MM.1S (cell line): ENCODE data around the gene B4GALT7.

Experiments used
- DNase-seq: peaks from one replicate; pipeline ENCODE4 v3.0.0-alpha.2; 2015
- H2AFZ ChIP-seq: fragments of 300-600 bp; sonication (generic); 2 replicates; pipeline ENCODE4 v1.6.0; 2016; ENCODE audit warnings: antibody characterized with exemption, low read length
- H3F3A ChIP-seq: fragments of 300-600 bp; sonication (generic); 2 replicates; pipeline ENCODE4 v1.6.1; 2016; ENCODE audit warnings: mild to moderate bottlenecking, antibody characterized with exemption, low read length, moderate library complexity, mixed read lengths; ENCODE audit not compliant: insufficient read depth
- H3K27ac ChIP-seq: fragments of 300-600 bp; sonication (generic); 2 replicates; pipeline ENCODE4 v1.5.1; 2016; ENCODE audit warnings: mild to moderate bottlenecking, low read length
- H3K27me3 ChIP-seq: fragments of 300-600 bp; sonication (generic); replicated peaks from 2 replicates; pipeline ENCODE4 v1.6.0; 2016; ENCODE audit warnings: low read length; ENCODE audit not compliant: insufficient read depth
- H3K36me3 ChIP-seq: fragments of 300-600 bp; sonication (generic); replicated peaks from 2 replicates; pipeline ENCODE4 v1.6.1; 2016; ENCODE audit warnings: mild to moderate bottlenecking, low read length, mixed read lengths; ENCODE audit not compliant: insufficient read depth
- H3K4me1 ChIP-seq: fragments of 300-600 bp; sonication (generic); 2 replicates; pipeline ENCODE4 v1.6.1; 2016; ENCODE audit warnings: low read length, mixed read lengths
- H3K4me2 ChIP-seq: fragments of 300-600 bp; sonication (generic); 2 replicates; pipeline ENCODE4 v1.6.0; 2016; ENCODE audit warnings: low read depth, low read length
- H3K4me3 ChIP-seq: fragments of 300-600 bp; sonication (generic); 2 replicates; pipeline ENCODE4 v1.5.1; 2016; ENCODE audit warnings: low read length, mixed read lengths
- H3K79me2 ChIP-seq: fragments of 300-600 bp; sonication (generic); 2 replicates; pipeline ENCODE4 v1.6.1; 2016; ENCODE audit warnings: mixed run types, low read length, mixed read lengths
- H3K9ac ChIP-seq: fragments of 300-600 bp; sonication (generic); 2 replicates; pipeline ENCODE4 v1.6.1; 2016; ENCODE audit warnings: low read length, mixed read lengths
- H3K9me2 ChIP-seq: fragments of 300-600 bp; sonication (generic); replicated peaks from 2 replicates; pipeline ENCODE4 v1.6.1; 2016; ENCODE audit warnings: mild to moderate bottlenecking, low read length, mixed read lengths; ENCODE audit not compliant: insufficient read depth
- H3K9me3 ChIP-seq: fragments of 300-600 bp; sonication (generic); replicated peaks from 2 replicates; pipeline ENCODE4 v1.6.1; 2016; ENCODE audit warnings: mild to moderate bottlenecking, low read length, mixed read lengths; ENCODE audit not compliant: insufficient read depth
- H4K20me1 ChIP-seq: fragments of 300-600 bp; sonication (generic); 2 replicates; pipeline ENCODE4 v1.6.1; 2016; ENCODE audit warnings: mild to moderate bottlenecking, low read length, moderate library complexity, mixed read lengths; ENCODE audit not compliant: insufficient read depth
- EZH2 ChIP-seq: fragments of 300-600 bp; sonication (generic); optimal IDR thresholded peaks from 2 replicates; pipeline ENCODE3; 2017; ENCODE audit warnings: low read depth, mild to moderate bottlenecking, antibody characterized with exemption, low read length, mixed read lengths
- EZH2phosphoT487 ChIP-seq: fragments of 300-600 bp; sonication (generic); IDR thresholded peaks from 2 replicates; pipeline ENCODE4 v1.6.1; 2018; ENCODE audit warnings: antibody characterized with exemption, low read length
- TF ChIP-seq, protein P1 (sequence below): fragments of 300-600 bp; sonication (generic); IDR thresholded peaks from 2 replicates; pipeline ENCODE4 v1.5.1; 2016; ENCODE audit warnings: antibody characterized with exemption, low read length, mixed read lengths

Gene B4GALT7

DNA sequence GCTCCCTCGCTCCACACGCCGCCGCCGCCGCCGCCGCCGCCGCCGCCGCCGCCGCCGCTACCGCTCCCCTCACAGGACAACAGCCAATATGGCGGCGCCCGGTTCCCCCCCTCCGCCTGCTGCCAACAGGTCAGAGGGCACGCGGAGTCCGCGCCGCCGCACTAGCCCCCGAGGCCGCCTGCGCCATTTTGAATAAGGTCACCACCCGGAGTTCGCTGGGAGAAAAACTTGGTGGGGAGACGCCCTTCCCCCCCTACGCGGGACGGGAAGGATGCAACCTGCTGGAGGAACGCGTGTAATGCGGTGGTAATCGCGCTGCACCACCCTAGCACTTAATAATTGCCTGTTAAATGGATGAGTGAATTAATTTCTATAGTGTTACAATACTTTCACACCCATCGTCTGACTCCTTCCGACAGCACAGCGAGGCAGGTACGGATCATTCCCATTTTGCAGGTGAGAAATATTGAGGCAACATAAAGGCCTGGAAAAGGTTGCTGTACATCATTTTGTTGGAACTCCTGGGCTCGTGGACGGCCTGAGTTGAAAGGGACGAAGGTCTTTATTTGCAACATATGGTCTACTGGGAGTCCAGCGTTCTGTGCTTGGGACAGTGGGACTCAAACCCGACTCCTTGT lies 45.3 kb upstream of the B4GALT7 start, which contains the start of gene FAM193B:
TSS of gene FAM193B (minus strand) at position 90 of the 638 bp plus-strand sequence. CDS start 105 bp downstream, outside the sequence.
- TF ChIP-seq EZH2phosphoT487 (no peak), EZH2 (no peak)
- TF ChIP-seq, protein P1, sequence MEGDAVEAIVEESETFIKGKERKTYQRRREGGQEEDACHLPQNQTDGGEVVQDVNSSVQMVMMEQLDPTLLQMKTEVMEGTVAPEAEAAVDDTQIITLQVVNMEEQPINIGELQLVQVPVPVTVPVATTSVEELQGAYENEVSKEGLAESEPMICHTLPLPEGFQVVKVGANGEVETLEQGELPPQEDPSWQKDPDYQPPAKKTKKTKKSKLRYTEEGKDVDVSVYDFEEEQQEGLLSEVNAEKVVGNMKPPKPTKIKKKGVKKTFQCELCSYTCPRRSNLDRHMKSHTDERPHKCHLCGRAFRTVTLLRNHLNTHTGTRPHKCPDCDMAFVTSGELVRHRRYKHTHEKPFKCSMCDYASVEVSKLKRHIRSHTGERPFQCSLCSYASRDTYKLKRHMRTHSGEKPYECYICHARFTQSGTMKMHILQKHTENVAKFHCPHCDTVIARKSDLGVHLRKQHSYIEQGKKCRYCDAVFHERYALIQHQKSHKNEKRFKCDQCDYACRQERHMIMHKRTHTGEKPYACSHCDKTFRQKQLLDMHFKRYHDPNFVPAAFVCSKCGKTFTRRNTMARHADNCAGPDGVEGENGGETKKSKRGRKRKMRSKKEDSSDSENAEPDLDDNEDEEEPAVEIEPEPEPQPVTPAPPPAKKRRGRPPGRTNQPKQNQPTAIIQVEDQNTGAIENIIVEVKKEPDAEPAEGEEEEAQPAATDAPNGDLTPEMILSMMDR: peak; percentile 34
- H3F3A ChIP-seq: no peaks in the 10 kb centered on the region
- no peaks in the 10 kb centered on the region for H3K9me3 ChIP-seq
- H3K27me3 ChIP-seq: no peaks in the 10 kb centered on the region
- peaks cover 7% of the 10 kb centered on the region for H3K4me1 ChIP-seq
- peaks cover 8% of the 10 kb centered on the region; the same call in 1 of the 2 replicates for H4K20me1 ChIP-seq
- peak within 1 kb of the TSS; percentile 98 for H2AFZ ChIP-seq
- peak within 1 kb of the TSS; percentile 96 for H3K4me2 ChIP-seq
- peaks cover 50% of the 10 kb centered on the region for H3K79me2 ChIP-seq
- peak within 1 kb of the TSS; percentile 63 for H3K9ac ChIP-seq
- H3K4me3 ChIP-seq: peak within 1 kb of the TSS; percentile 90
- H3K36me3 ChIP-seq: no peaks in the 10 kb centered on the region
- H3K9me2 ChIP-seq: no peaks in the 10 kb centered on the region
- H3K27ac ChIP-seq: no peak within 1 kb of the TSS
- DNase-seq: peak; percentile 93

DNA sequence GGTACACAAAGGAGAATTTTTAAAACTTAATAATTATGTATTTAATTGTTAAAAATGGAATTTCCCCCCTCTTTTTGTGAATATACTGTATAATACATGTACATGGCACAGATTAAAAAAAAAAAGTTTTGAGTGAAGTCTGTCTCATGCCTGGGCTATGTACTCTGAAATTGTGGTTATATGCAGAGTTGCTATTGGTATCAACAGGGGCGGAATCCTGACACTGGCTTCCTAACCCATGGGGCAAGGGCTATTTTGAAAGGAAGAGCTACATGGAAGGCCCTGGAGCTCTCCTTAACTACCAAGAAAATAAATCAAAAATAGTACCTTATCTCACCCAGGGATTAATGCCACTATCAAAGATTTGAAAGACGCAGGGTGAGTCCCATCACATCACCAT lies 44.7 kb upstream of the B4GALT7 start:
- no peaks in the 10 kb centered on the region for H3K9me2 ChIP-seq
- peaks cover 44% of the 10 kb centered on the region for H3K79me2 ChIP-seq
- no peaks in the 10 kb centered on the region for H3K36me3 ChIP-seq
- DNase-seq: no peak
- peaks cover 7% of the 10 kb centered on the region for H3K4me1 ChIP-seq
- H4K20me1 ChIP-seq: peaks cover 4% of the 10 kb centered on the region; the same call in 1 of the 2 replicates
- TF ChIP-seq EZH2: no peak
- H3K27me3 ChIP-seq: no peaks in the 10 kb centered on the region
- H3K4me3 ChIP-seq: peak overlapping the region; percentile 90
- H3K9ac ChIP-seq: no peak overlapping the region
- H3K4me2 ChIP-seq: peak overlapping the region; percentile 96
- no peak overlapping the region for H3K27ac ChIP-seq
- H2AFZ ChIP-seq: peak overlapping the region; percentile 98; the same call in 1 of the 2 replicates
- H3F3A ChIP-seq: no peaks in the 10 kb centered on the region
- no peaks in the 10 kb centered on the region for H3K9me3 ChIP-seq

DNA sequence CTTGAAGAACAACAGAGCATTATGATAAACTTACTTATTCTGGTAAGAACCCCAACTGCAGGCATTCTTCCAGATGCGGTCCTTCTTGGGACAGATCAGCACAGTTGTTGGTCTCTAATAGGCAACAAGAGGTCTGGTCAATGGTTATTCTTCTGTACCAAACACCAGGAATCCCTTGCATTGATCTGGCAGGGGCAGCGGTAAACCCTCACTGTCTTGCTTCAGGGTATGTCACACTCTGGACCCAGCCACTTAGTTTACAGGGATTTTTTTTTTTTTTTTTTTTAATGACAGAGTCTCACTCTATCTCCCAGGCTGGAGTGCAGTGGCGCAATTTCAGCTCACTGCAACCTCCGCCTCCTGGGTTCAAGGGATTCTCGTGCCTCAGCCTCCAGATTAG lies 44.3 kb upstream of the B4GALT7 start:
- Histone ChIP-seq H3K9me2 (no peaks in the 10 kb centered on the region), H3K79me2 (peaks cover 40% of the 10 kb centered on the region), H3K36me3 (no peaks in the 10 kb centered on the region), H3K4me3 (no peak overlapping the region), H3K4me2 (no peak overlapping the region), H3F3A (no peaks in the 10 kb centered on the region), H3K27ac (no peak overlapping the region), H4K20me1 (peaks cover 4% of the 10 kb centered on the region; the same call in 1 of the 2 replicates), H3K9ac (no peak overlapping the region), H2AFZ (no peak overlapping the region), H3K9me3 (no peaks in the 10 kb centered on the region), H3K27me3 (no peaks in the 10 kb centered on the region), H3K4me1 (peaks cover 7% of the 10 kb centered on the region)
- no peak for DNase-seq
- TF ChIP-seq EZH2phosphoT487 (no peak), EZH2 (no peak)
- TF ChIP-seq, protein P1: no peak

DNA sequence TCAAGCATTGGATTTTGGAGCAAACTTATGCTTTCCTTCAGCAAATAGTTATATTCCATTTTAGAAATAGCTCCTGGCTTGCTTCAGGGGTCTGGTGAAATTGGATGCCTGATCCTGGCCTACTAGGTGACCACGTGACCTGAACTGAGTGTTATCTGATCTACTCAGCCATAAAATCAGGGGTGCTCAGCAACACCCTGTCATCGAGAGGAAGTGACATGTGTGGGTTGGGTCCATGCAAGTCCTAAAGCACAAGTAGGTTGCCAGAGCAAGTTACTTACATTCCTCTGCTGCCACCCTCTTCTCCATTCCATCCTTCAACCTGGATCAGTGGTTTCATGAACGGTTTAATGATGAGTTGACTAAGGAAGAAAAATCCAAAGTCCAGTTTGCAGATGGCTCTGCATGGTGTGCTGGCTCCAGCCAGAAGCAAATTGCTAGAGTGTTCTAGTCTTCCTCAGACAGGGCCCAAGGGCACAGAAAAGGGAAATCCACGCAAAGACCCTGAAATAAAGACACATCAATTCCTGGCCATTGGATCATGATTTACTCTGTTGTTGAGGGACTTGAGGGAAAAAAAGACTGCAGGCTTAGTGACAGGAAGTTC lies 42.8 kb upstream of the B4GALT7 start:
- Histone ChIP-seq H4K20me1 (peaks cover 4% of the 10 kb centered on the region; the same call in 1 of the 2 replicates), H3K27ac (no peak overlapping the region), H3K79me2 (peaks cover 25% of the 10 kb centered on the region), H3K9me3 (no peaks in the 10 kb centered on the region), H3F3A (no peaks in the 10 kb centered on the region), H3K27me3 (no peaks in the 10 kb centered on the region), H3K4me2 (no peak overlapping the region), H3K9ac (no peak overlapping the region), H3K4me1 (peaks cover 7% of the 10 kb centered on the region), H3K4me3 (no peak overlapping the region), H3K9me2 (no peaks in the 10 kb centered on the region), H3K36me3 (no peaks in the 10 kb centered on the region), H2AFZ (no peak overlapping the region)
- no peak for DNase-seq
- TF ChIP-seq EZH2 (no peak), EZH2phosphoT487 (no peak)
- TF ChIP-seq, protein P1: no peak
